SK-N-SH treated with all-trans-retinoic acid at 6 μM for 48 hours (cell line): ENCODE data around the gene HELQ.

Experiments
- ATAC-seq: fragments of 200-7000 bp; cut with Tn5 transposase; 3 replicates; pipeline ENCODE4 v1.9.1; 2020; ENCODE audit warnings: mild to moderate bottlenecking, moderate library complexity
- ARNTL ChIP-seq: fragments of 450-650 bp; formaldehyde crosslinking; IDR thresholded peaks from 2 replicates; pipeline ENCODE4 v1.5.0; 2020; ENCODE audit warnings: low read depth, mild to moderate bottlenecking, moderate library complexity, borderline replicate concordance
- BACH2 ChIP-seq: fragments of 250-450 bp; sonication (Bioruptor Pico); IDR thresholded peaks from 2 replicates; pipeline ENCODE4 v1.9.0; 2021; ENCODE audit warnings: mild to moderate bottlenecking, borderline replicate concordance
- ESRRG ChIP-seq: fragments of 250-450 bp; sonication (Bioruptor Pico); IDR thresholded peaks from 2 replicates; pipeline ENCODE4 v1.6.1; 2021; ENCODE audit warnings: mild to moderate bottlenecking
- GLIS3 ChIP-seq: fragments of 250-450 bp; sonication (Bioruptor Pico); IDR thresholded peaks from 2 replicates; pipeline ENCODE4 v1.5.0; 2020; ENCODE audit warnings: mild to moderate bottlenecking, moderate library complexity
- ISL1 ChIP-seq: fragments of 250-450 bp; sonication (Bioruptor Pico); IDR thresholded peaks from 2 replicates; pipeline ENCODE4 v2.1.2; 2022; ENCODE audit warnings: mild to moderate bottlenecking, moderate library complexity
- OSR1 ChIP-seq: fragments of 250-450 bp; sonication (Bioruptor Pico); IDR thresholded peaks from 2 replicates; pipeline ENCODE4 v1.8.0; 2022; ENCODE audit warnings: moderate library complexity, mild to moderate bottlenecking, inconsistent platforms
- PATZ1 ChIP-seq: fragments of 250-450 bp; sonication (Bioruptor Pico); IDR thresholded peaks from 2 replicates; pipeline ENCODE4 v1.8.0; 2020; ENCODE audit warnings: mild to moderate bottlenecking, moderate library complexity, borderline replicate concordance
- PPARA ChIP-seq: fragments of 250-450 bp; sonication (Bioruptor Pico); IDR thresholded peaks from 2 replicates; pipeline ENCODE4 v1.5.0; 2020; ENCODE audit warnings: mild to moderate bottlenecking, borderline replicate concordance
- RARB ChIP-seq: fragments of 250-450 bp; sonication (Bioruptor Pico); IDR thresholded peaks from 2 replicates; pipeline ENCODE4 v1.8.0; 2021; ENCODE audit warnings: mild to moderate bottlenecking, moderate library complexity
- SNAI2 ChIP-seq: fragments of 250-450 bp; sonication (Bioruptor Pico); IDR thresholded peaks from 2 replicates; pipeline ENCODE4 v1.5.0; 2020; ENCODE audit warnings: mild to moderate bottlenecking, moderate library complexity
- TCF4 ChIP-seq: fragments of 250-450 bp; sonication (Bioruptor Pico); IDR thresholded peaks from 2 replicates; pipeline ENCODE4 v1.8.0; 2021; ENCODE audit warnings: mild to moderate bottlenecking, moderate library complexity, borderline replicate concordance
- TOX ChIP-seq: fragments of 250-450 bp; sonication (Bioruptor Pico); IDR thresholded peaks from 2 replicates; pipeline ENCODE4 v1.8.0; 2021; ENCODE audit warnings: mild to moderate bottlenecking, moderate library complexity, borderline replicate concordance
- TSHZ2 ChIP-seq: fragments of 250-450 bp; sonication (Bioruptor Pico); IDR thresholded peaks from 2 replicates; pipeline ENCODE4 v1.5.0; 2020; ENCODE audit warnings: mild to moderate bottlenecking, moderate library complexity
- ZC3H10 ChIP-seq: fragments of 250-450 bp; sonication (Bioruptor Pico); IDR thresholded peaks from 2 replicates; pipeline ENCODE4 v1.5.1; 2021; ENCODE audit warnings: mild to moderate bottlenecking, moderate library complexity
- ZFP3 ChIP-seq: fragments of 250-450 bp; sonication (Bioruptor Pico); IDR thresholded peaks from 2 replicates; pipeline ENCODE4 v1.5.0; 2020; ENCODE audit warnings: mild to moderate bottlenecking, moderate library complexity
- ZFP30 ChIP-seq: fragments of 450-650 bp; formaldehyde crosslinking; IDR thresholded peaks from 2 replicates; pipeline ENCODE4 v1.5.0; 2022; ENCODE audit warnings: mild to moderate bottlenecking, moderate library complexity
- ZNF565 ChIP-seq: fragments of 450-650 bp; formaldehyde crosslinking; conservative IDR thresholded peaks from 2 replicates; pipeline ENCODE4 v1.5.0; 2020; ENCODE audit warnings: low read depth, mild to moderate bottlenecking, moderate library complexity
- ZNF70 ChIP-seq: fragments of 450-650 bp; formaldehyde crosslinking; IDR thresholded peaks from 2 replicates; pipeline ENCODE4 v1.5.0; 2020; ENCODE audit warnings: mild to moderate bottlenecking, moderate library complexity
- ZNF8 ChIP-seq: fragments of 450-650 bp; formaldehyde crosslinking; IDR thresholded peaks from 2 replicates; pipeline ENCODE4 v1.5.0; 2020; ENCODE audit warnings: mild to moderate bottlenecking, moderate library complexity
- TF ChIP-seq, protein P1 (sequence below): fragments of 250-450 bp; sonication (Bioruptor Pico); IDR thresholded peaks from 2 replicates; pipeline ENCODE4 v1.5.1; 2021; ENCODE audit warnings: mild to moderate bottlenecking, moderate library complexity
- TF ChIP-seq, protein P2 (sequence below): fragments of 250-450 bp; sonication (Bioruptor Pico); IDR thresholded peaks from 2 replicates; pipeline ENCODE4 v1.5.1; 2020; ENCODE audit warnings: low read depth, mild to moderate bottlenecking, moderate library complexity
- TF ChIP-seq, protein P3 (sequence below): fragments of 250-450 bp; sonication (Bioruptor Pico); IDR thresholded peaks from 2 replicates; pipeline ENCODE4 v1.8.0; 2021; ENCODE audit warnings: low read depth, mild to moderate bottlenecking, moderate library complexity, borderline replicate concordance

HELQ gene

GRCh38 chr4:83387012-83387411, 68.6 kb downstream of the HELQ start:
- TF ChIP-seq PPARA (CRISPR knock-in tag) (no peak), ZC3H10 (no peak), RARB (CRISPR knock-in tag) (no peak), ZNF8 (CRISPR knock-in tag) (no peak), ESRRG (no peak), TOX (CRISPR knock-in tag) (no peak), BACH2 (CRISPR knock-in tag) (no peak), OSR1 (CRISPR knock-in tag) (no peak), TCF4 (no peak), GLIS3 (CRISPR knock-in tag) (no peak)
- TF ChIP-seq, protein P1, sequence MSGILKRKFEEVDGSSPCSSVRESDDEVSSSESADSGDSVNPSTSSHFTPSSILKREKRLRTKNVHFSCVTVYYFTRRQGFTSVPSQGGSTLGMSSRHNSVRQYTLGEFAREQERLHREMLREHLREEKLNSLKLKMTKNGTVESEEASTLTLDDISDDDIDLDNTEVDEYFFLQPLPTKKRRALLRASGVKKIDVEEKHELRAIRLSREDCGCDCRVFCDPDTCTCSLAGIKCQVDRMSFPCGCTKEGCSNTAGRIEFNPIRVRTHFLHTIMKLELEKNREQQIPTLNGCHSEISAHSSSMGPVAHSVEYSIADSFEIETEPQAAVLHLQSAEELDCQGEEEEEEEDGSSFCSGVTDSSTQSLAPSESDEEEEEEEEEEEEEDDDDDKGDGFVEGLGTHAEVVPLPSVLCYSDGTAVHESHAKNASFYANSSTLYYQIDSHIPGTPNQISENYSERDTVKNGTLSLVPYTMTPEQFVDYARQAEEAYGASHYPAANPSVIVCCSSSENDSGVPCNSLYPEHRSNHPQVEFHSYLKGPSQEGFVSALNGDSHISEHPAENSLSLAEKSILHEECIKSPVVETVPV (CRISPR knock-in tag) = no peak
- TF ChIP-seq, protein P2, sequence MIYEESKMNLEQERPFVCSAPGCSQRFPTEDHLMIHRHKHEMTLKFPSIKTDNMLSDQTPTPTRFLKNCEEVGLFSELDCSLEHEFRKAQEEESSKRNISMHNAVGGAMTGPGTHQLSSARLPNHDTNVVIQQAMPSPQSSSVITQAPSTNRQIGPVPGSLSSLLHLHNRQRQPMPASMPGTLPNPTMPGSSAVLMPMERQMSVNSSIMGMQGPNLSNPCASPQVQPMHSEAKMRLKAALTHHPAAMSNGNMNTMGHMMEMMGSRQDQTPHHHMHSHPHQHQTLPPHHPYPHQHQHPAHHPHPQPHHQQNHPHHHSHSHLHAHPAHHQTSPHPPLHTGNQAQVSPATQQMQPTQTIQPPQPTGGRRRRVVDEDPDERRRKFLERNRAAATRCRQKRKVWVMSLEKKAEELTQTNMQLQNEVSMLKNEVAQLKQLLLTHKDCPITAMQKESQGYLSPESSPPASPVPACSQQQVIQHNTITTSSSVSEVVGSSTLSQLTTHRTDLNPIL = no peak
- peak; percentile 57 for ATAC-seq

DNA sequence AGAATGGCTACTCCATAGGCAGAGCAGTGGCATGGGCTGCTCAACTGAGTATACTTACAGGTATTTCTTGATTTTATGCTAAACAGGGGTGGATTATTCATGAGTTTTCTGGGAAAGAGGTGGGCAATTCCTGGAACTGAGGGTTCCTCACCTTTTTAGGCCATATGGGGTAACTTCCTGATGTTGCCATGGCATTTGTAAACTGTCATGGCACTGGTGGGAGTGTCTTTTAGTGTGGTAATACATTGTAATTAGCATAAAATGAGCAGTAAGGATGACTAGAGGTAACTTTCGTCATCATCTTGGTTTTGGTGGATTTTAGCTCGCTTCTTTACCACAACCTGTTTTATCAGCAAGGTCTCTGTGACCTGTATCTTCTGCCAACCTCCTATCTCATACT, 72.8 kb downstream of the HELQ start:
- no peak for TF ChIP-seq ARNTL (CRISPR knock-in tag)
- TF ChIP-seq ZC3H10 = no peak
- no peak for TF ChIP-seq ZFP30 (CRISPR knock-in tag)
- TF ChIP-seq, protein P1 (CRISPR knock-in tag) = no peak
- TF ChIP-seq ZFP3 (CRISPR knock-in tag) = no peak
- TF ChIP-seq, all 23 proteins: peak for 0
- no peak for ATAC-seq

- ATAC-seq = no peak
- TF ChIP-seq ESRRG (no peak), OSR1 (CRISPR knock-in tag) (no peak), ZC3H10 (no peak), SNAI2 (CRISPR knock-in tag) (no peak), TCF4 (no peak), ZNF565 (no peak)
- TF ChIP-seq, protein P3, sequence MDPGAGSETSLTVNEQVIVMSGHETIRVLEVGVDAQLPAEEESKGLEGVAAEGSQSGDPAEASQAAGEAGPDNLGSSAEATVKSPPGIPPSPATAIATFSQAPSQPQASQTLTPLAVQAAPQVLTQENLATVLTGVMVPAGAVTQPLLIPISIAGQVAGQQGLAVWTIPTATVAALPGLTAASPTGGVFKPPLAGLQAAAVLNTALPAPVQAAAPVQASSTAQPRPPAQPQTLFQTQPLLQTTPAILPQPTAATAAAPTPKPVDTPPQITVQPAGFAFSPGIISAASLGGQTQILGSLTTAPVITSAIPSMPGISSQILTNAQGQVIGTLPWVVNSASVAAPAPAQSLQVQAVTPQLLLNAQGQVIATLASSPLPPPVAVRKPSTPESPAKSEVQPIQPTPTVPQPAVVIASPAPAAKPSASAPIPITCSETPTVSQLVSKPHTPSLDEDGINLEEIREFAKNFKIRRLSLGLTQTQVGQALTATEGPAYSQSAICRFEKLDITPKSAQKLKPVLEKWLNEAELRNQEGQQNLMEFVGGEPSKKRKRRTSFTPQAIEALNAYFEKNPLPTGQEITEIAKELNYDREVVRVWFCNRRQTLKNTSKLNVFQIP = no peak
Measured at GRCh38 chr4:83381173-83381572, 74.5 kb downstream of the HELQ start.

GRCh38 chr4:83378419-83378818, 77.2 kb downstream of the HELQ start:
- ATAC-seq = no peak
- TF ChIP-seq TCF4 = no peak
- no peak for TF ChIP-seq ARNTL (CRISPR knock-in tag)
- TF ChIP-seq, protein P3 = no peak
- no peak for TF ChIP-seq ZNF8 (CRISPR knock-in tag)
- TF ChIP-seq ZFP30 (CRISPR knock-in tag) = no peak
- TF ChIP-seq PATZ1 (CRISPR knock-in tag) = no peak
- TF ChIP-seq ZFP3 (CRISPR knock-in tag) = no peak
- TF ChIP-seq RARB (CRISPR knock-in tag) = no peak
- no peak for TF ChIP-seq ISL1 (CRISPR knock-in tag)
- TF ChIP-seq ESRRG = no peak
- no peak for TF ChIP-seq ZC3H10
- no peak for TF ChIP-seq ZNF70 (CRISPR knock-in tag)
- no peak for TF ChIP-seq TSHZ2
- no peak for TF ChIP-seq PPARA (CRISPR knock-in tag)
- no peak for TF ChIP-seq OSR1 (CRISPR knock-in tag)
- TF ChIP-seq TOX (CRISPR knock-in tag) = no peak
- TF ChIP-seq, protein P2 = no peak
- TF ChIP-seq ZNF565 = no peak
